HG03196 (cell line): ENCODE results near the gene RALY.
"Not testable (repeated sequence)": the region's sequence is repeated elsewhere in the genome, so short reads cannot be mapped to it uniquely, and the experiment has no call there.

Source experiments
- ATAC-seq: cut with Tn5 transposase; IDR thresholded peaks from one replicate; pipeline ENCODE4 v1.9.1; 2021; ENCODE audit not compliant: unreplicated experiment

Gene RALY

DNA sequence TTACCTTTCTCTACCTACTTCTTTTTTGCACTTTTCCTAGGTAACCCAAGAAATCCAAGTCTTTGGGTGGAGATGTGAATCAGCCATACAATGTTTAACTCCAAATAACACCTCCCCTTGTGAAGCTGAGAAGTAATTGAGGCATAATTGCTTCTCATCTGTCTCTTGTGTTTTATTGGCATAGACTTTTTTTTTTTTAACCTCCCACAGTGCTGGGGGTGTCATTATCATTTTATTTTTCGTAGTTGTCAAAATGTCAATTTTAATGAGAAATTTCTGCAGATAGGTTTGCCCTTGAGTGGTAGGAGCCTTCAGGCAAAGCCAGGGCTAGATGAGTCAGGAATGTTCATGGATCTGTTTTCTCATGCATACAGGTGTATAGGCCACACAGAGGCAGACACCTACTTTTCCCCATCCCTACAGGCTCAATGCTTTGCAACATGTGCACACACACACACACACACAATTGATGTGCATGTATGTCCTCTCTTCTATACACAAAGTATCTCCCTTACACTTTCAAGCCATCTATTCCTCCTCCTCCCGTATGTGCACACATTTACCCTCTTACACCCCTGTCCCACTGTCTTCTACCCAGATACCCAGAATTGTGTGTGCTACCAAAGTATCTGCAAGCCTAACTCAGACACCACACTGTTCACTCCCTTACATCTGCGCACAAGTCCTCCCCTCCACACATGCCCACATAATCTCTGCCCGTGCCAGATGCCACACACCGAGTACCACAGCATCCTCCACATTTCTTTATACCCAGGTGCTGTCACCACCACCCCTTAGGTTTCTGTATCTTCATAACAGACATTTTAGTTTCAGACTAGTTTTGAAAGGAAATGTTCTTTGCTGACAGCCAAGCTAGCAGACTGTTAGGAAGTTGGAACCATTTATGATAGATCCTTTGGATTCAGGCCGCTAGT is 22.0 kb downstream of the RALY start:
- ATAC-seq, result no peak

GRCh38 chr20:34016736-34017135 is 23.0 kb downstream of the RALY start:
- ATAC-seq, result no peak

DNA sequence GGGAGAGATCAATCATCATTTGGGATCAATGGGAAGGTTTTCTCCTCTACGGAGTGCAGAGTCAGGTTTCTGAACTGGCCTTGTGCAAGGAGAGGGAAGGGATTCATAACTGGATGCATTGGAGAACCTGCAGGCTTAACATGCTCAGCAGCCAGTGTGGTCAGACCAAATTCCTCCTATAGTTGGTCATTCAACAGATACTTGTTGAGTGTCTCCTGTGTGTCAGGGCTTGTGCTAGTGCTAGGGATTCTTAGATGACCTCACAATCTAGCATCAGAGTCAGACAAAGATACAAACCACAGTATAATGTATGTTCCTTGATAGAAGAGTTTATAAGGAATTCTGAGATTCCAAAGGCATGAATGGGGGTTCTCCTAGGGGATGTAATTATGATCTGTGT is 23.9 kb downstream of the RALY start:
- ATAC-seq, result no peak

DNA sequence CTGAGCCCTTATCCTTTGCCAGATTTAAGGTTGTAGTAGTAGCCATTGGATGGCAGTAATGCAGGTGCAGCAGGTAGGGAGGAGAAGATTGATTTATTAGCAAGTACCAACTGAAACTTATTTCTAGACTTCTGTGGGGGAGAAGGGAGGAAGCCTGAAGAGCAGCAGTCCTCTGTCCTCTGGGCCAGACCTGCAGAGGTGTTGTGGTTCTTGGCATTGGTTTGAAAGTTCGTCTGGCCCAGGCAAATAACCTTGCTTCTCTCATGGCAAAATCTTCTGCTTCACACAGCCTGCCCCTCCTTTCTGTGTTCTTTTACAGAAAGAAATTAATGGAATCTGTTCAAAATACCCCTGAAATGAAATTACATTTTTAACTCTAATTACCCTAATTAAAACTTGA is 24.5 kb downstream of the RALY start:
- ATAC-seq, result no peak

DNA sequence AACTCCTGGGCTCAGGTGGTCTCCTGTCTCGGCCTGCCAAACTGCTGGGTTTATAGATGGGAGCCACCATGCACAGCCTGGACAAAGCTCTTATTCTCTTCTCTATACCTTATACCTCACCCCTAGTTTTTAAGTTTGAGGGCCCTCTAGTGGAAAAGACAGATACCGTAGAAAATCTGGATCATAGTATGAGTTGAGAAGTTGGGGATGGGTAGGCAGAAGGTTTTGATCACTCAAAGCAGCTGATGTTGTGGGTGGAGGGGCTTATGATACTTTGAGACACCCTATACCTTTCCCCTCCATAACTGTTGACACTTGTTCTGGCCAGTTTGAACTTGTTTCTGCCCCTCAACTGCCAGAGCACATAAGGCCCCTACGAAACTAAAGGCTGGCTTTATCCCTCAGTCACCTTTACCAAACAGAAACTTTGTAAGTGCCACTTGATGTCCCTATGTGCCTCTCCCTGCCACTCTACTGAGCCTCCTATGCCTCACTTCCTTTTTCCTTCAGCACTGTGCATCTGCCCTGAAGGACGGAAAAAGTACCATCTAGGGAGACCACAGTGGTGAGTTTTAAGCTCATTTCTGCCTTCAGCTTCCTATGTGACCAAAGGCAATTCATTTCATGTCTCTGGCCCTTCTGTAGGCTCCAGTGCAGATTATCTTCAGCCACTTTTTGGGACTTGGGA is 28.6 kb downstream of the RALY start:
- ATAC-seq, result no peak

GRCh38 chr20:34022839-34023234 is 29.1 kb downstream of the RALY start:
- ATAC-seq, result no peak

GRCh38 chr20:34023937-34024722 is 30.4 kb downstream of the RALY start:
- no peak for ATAC-seq

GRCh38 chr20:34024723-34025351 is 31.1 kb downstream of the RALY start:
- ATAC-seq, result no peak

DNA sequence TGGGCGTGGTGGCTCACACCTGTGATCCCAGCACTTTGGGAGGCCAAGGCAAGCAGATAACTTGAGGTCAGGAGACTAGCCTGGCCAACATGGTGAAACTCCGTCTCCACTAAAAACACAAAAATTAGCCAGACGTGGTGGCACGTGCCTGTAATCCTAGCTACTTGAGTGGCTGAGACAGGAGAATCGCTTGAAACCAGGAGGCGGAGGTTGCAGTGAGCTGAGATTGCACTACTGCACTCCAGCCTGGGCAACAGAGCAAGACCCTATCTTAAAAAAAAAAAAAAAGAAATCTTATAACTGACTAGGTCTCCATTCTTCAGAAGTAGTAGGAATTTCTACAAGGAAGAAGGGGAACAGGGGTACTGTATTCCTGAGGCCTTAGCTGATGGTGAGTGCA is 34.3 kb downstream of the RALY start:
- not testable (repeated sequence) for ATAC-seq

- no peak for ATAC-seq
These were observed 35.7 kb downstream of the RALY start for GRCh38 chr20:34029415-34029814.

DNA sequence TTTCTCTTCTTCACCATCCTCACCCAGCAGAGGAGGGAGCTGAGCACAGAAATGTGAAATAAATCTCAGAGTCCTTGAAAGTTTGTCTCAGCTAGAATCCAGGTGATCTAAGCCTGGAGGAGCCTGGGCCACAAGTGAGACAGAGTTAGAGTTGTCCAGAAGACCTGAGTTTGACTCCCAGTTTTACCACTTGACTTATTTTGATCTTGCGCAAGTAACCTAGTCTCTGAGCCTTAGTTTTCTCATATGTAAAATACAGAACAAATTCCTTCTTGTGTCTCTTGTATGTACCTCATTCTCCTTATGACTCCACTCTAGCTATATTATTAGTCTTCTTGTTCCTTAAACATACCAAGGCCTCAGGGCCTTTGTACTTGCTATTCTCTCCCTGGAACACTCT is 36.7 kb downstream of the RALY start:
- ATAC-seq, result no peak

DNA sequence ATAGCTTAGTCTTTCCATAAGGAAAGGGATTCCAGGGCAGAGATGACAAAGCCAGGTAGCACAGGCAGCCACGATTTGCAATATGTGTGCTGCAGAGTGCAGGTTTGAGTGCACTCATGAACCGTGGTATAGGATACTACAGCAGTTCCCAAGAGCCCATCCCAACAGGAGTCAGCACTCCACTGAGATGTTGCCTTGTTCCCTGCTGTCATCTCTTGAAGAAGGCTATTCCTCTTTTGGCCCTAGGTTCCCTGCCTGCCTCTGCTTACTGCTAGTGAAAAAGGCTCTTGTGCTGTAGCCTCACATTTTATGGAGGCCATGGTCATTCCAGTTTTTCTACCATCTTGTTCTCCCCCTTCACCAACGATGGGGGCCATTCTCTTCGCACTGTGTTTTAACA is 40.2 kb downstream of the RALY start:
- ATAC-seq, result no peak

- ATAC-seq, result no peak
These were observed 43.4 kb downstream of the RALY start for GRCh38 chr20:34037121-34037520.

GRCh38 chr20:34037767-34038166 is 44.1 kb downstream of the RALY start:
- no peak for ATAC-seq

DNA sequence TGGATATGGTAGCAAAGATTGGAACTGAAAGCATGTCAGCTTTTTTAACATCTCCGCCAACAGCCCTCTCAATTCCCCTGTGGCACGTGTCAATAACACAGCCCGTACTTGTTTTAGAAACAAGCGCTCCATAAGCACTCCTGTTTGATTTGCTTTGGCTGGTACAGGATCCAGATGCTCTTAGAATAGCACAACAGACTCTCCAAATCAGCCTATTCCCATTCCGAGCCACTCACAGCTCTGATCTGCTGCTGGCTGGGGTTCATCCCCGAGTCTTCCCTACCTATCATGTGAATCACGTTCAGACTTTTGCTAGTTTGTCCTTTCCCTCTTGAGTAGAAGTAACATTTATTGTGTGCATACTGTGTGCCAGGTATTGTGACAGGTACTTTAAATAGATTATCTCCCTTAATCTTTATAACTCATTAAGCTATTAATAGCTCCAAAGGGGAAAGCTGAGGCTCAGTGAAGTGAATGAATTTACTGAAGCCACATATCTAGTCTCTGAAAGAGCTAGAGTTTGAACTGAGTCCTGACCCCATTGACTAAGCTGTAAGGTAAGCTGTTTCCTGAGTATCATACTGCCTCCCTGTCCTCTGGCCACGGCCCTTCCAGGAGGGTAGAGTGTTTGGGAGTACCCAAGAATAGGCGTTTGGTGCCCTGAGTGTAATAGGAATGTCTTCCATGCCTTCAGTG is 46.7 kb downstream of the RALY start:
- no peak for ATAC-seq

GRCh38 chr20:34041226-34041625 is 47.5 kb downstream of the RALY start:
- ATAC-seq, result no peak

- ATAC-seq, result no peak
These were observed 48.6 kb downstream of the RALY start for GRCh38 chr20:34042262-34042661.

DNA sequence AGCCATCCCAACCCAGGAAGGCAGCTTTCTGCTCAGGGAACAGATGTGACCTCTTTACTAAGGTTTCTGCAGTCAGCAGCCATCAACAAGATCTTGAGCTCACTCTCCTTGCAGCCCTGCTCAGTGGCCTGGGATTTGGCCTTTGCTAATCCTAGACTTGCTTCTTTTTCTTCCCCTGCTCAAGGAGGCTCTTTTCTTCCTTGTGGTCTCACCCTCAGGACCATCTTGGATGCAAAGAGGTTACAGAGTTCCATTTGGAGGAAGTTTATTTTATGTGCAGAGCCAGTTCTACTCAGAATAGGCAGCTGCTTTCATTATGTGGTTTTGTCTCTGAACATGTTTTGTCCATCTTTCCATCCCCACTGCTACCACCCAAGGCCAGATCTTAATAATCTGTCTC is 49.3 kb downstream of the RALY start:
- ATAC-seq, result no peak

- ATAC-seq, result no peak
These were observed 51.6 kb downstream of the RALY start for GRCh38 chr20:34045294-34045693.

- ATAC-seq, result no peak
These were observed 52.4 kb downstream of the RALY start for GRCh38 chr20:34045930-34046725.
